ENCODE measurements around the gene RBBP6.

The RBBP6 gene

DNA sequence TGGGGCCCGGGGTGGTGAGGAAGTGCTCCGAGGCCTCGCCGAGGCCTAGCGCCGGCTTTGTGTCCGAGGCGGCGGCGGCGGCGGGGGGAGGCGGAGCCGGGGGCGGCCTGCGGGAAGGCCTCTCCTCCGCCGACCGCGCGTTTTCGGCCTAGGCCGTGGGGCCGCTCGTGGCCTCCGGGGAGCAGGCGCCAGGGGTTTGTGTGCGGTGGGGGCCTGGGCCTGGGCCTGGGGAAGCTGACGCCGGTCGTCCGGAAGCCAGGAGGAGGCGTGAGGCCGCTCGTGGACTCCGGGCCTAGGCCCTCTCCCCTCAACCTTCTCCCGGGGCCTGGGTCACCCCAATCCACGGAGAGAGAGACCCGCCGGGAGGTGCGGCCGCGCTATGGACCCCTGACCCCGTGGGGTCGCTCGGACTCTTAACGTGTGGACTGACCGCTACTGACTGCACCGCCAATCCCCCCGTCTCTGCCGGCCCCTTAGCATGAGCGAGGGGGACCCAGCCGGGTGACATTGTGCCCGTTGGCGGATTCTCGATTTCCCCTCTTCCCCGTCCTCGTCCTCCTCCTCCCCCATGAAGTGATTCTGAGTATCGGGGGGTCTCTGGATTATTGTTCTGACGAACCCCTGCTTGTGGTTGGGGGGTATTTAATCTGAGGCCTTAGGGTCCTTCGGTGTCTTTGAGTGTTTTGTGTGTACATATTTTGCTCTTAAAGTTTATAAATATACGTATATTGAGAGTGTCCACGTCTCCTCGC lies 660 bp downstream of the RBBP6 start:
- Histone ChIP-seq H3K4me3 (ENCODE audit: low read depth, low read length) (peak overlapping the region; percentile 73), H3K4me1 (ENCODE audit: control insufficient read depth, insufficient read depth, low read length) (peaks cover 6% of the 10 kb centered on the region; the same call in 1 of the 2 replicates), H3K27ac (ENCODE audit: low read depth, low read length) (peak overlapping the region; percentile 100), H3K27me3 (ENCODE audit: control insufficient read depth, insufficient read depth, low read length) (no peaks in the 10 kb centered on the region), H3K36me3 (ENCODE audit: control insufficient read depth, insufficient read depth, low read length) (peaks cover 17% of the 10 kb centered on the region; the same call in 1 of the 2 replicates), H3K9me3 (ENCODE audit: control insufficient read depth, insufficient read depth, low read depth, low read length) (no peaks in the 10 kb centered on the region), H3K9ac (ENCODE audit: low read length) (peak overlapping the region; percentile 100)

DNA sequence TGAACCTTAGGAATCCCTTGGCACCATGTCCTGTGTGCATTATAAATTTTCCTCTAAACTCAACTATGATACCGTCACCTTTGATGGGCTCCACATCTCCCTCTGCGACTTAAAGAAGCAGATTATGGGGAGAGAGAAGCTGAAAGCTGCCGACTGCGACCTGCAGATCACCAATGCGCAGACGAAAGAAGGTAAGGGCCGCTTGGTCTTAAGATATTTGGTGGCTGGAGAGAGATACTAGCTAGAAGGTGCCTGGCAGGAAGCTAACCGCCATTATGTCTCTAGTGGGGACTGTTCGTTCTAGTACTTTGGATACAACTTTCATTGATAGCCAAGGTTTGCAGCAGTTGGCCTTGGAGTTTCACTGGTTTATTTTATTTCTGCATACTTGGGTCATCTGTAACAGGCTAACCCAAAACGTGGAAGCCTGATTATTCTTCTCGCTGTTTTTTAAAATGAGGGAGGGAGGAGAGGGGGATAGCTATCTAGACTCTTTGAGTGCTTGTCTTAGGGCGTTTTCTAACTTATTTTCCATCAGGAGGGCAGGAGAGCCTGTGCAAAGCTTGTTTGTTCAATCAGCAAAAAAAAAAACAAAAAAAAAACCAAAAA lies 1.3 kb downstream of the RBBP6 start:
- Histone ChIP-seq H3K27me3 (ENCODE audit: control insufficient read depth, insufficient read depth, low read length) (no peaks in the 10 kb centered on the region), H3K27ac (ENCODE audit: low read depth, low read length) (peak overlapping the region; percentile 100), H3K4me3 (ENCODE audit: low read depth, low read length) (peak overlapping the region; percentile 73), H3K9ac (ENCODE audit: low read length) (peak overlapping the region; percentile 100), H3K4me1 (ENCODE audit: control insufficient read depth, insufficient read depth, low read length) (peaks cover 6% of the 10 kb centered on the region; the same call in 1 of the 2 replicates), H3K9me3 (ENCODE audit: control insufficient read depth, insufficient read depth, low read depth, low read length) (no peaks in the 10 kb centered on the region), H3K36me3 (ENCODE audit: control insufficient read depth, insufficient read depth, low read length) (peaks cover 22% of the 10 kb centered on the region)

DNA sequence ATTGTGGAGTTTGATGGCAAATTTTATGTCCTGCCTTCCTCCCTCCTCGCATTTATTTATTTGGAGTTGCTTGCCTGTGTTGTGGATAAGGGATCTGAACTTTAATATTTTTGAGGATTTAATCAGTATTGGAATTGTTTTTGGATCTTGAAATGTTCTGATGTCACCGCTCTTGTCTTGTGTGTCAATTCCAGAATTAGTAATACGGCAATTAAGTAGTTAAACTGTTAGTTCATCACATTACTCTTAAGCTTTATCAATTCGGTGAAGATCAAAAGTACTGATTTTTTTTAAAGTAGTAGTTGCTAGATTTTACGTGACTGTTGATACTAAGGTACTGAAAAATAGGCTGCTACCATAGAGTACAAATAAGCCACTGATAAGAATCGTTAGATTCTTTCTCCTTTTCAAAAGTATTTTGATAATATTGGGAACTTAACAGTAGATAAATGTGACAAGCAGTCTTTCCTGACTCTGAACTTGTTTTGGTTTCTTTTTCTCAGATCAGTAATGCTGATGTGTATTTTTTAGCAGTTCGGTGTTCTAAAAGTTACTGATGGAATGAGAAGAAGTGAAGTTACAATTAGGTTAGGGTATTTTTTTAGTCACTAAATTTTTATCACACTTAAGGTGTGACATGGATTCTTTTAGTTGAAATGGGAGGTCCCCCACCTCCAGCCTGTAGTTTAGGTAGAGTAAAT lies 2.0 kb downstream of the RBBP6 start:
- H3K9me3 ChIP-seq (ENCODE audit: control insufficient read depth, insufficient read depth, low read depth, low read length), result no peaks in the 10 kb centered on the region
- H3K4me3 ChIP-seq (ENCODE audit: low read depth, low read length), result peak overlapping the region; percentile 73
- H3K4me1 ChIP-seq (ENCODE audit: control insufficient read depth, insufficient read depth, low read length), result peaks cover 6% of the 10 kb centered on the region; the same call in 1 of the 2 replicates
- no peaks in the 10 kb centered on the region for H3K27me3 ChIP-seq (ENCODE audit: control insufficient read depth, insufficient read depth, low read length)
- H3K9ac ChIP-seq (ENCODE audit: low read length), result peak overlapping the region; percentile 100
- H3K27ac ChIP-seq (ENCODE audit: low read depth, low read length), result no peak overlapping the region
- H3K36me3 ChIP-seq (ENCODE audit: control insufficient read depth, insufficient read depth, low read length), result peaks cover 28% of the 10 kb centered on the region

DNA sequence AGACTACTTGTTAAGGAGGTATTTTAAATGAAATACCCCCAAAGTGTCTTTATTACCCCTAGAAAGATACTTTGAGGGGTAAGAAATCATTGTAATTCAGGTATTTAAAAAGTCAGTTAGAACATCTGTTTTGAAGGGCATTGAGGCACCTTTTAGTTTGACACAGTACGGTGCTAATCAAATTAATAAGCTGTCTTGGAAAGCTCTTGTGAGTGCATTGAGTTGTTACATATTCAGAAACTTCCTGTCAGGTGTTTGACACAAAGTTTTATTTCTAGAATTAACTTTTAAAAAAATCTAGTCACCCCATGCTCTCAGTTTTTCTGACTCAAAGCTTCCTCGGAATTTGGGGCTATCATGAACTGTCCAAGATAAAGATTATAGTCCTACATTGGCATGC lies 4.6 kb downstream of the RBBP6 start:
- no peak overlapping the region for H3K9ac ChIP-seq (ENCODE audit: low read length)
- no peak overlapping the region for H3K27ac ChIP-seq (ENCODE audit: low read depth, low read length)
- peaks cover 6% of the 10 kb centered on the region; the same call in 1 of the 2 replicates for H3K4me1 ChIP-seq (ENCODE audit: control insufficient read depth, insufficient read depth, low read length)
- H3K4me3 ChIP-seq (ENCODE audit: low read depth, low read length), result peak overlapping the region; percentile 73; the same call in 1 of the 2 replicates
- H3K9me3 ChIP-seq (ENCODE audit: control insufficient read depth, insufficient read depth, low read depth, low read length), result no peaks in the 10 kb centered on the region
- no peaks in the 10 kb centered on the region for H3K27me3 ChIP-seq (ENCODE audit: control insufficient read depth, insufficient read depth, low read length)
- H3K36me3 ChIP-seq (ENCODE audit: control insufficient read depth, insufficient read depth, low read length), result peaks cover 51% of the 10 kb centered on the region

DNA sequence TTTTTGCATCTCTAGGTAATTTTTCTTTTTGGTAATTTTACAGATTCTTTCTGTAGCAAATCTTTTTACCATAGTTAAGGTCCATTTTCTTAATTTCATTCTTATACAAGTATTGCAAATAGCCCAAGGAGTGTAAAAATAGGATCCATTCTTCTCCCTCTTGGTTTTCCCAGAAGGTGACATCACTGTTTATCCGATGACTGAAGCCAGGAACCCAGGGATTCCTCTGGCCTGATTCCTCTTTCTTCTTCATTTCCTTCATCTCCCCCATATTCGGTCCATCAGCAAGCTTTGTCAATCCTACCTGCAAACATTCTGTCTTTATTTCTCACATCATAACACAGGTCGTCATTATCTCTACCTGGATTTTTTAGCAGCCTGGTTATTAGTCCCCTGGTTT lies 5.3 kb downstream of the RBBP6 start:
- no peak overlapping the region for H3K27ac ChIP-seq (ENCODE audit: low read depth, low read length)
- no peaks in the 10 kb centered on the region for H3K9me3 ChIP-seq (ENCODE audit: control insufficient read depth, insufficient read depth, low read depth, low read length)
- H3K9ac ChIP-seq (ENCODE audit: low read length), result no peak overlapping the region
- no peaks in the 10 kb centered on the region for H3K27me3 ChIP-seq (ENCODE audit: control insufficient read depth, insufficient read depth, low read length)
- no peak overlapping the region for H3K4me3 ChIP-seq (ENCODE audit: low read depth, low read length)
- H3K36me3 ChIP-seq (ENCODE audit: control insufficient read depth, insufficient read depth, low read length), result peaks cover 58% of the 10 kb centered on the region
- peaks cover 6% of the 10 kb centered on the region; the same call in 1 of the 2 replicates for H3K4me1 ChIP-seq (ENCODE audit: control insufficient read depth, insufficient read depth, low read length)

DNA sequence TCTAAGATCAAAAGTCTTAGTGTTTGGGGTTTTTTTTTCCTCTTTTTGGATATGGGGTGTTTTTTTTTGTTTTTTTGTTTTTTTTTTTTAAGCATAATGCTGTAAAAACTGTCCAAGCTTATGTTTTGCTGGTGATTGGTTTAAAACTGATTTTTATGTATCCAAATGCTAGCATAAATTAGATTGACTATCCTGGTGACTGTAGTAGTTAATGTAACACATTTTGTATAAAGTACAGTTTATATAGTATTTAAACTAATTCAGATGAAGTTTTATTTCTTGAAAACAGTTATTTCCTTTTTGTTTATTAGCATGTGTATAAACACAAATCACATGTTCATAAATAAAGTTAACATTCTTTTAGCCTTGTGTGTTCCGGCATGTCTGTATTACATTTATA lies 10.9 kb downstream of the RBBP6 start:
- no peak overlapping the region for H3K27ac ChIP-seq (ENCODE audit: low read depth, low read length)
- peaks cover 75% of the 10 kb centered on the region for H3K36me3 ChIP-seq (ENCODE audit: control insufficient read depth, insufficient read depth, low read length)
- H3K9ac ChIP-seq (ENCODE audit: low read length), result no peak overlapping the region
- no peaks in the 10 kb centered on the region for H3K4me1 ChIP-seq (ENCODE audit: control insufficient read depth, insufficient read depth, low read length)
- H3K4me3 ChIP-seq (ENCODE audit: low read depth, low read length), result no peak overlapping the region
- H3K9me3 ChIP-seq (ENCODE audit: control insufficient read depth, insufficient read depth, low read depth, low read length), result no peaks in the 10 kb centered on the region
- no peaks in the 10 kb centered on the region for H3K27me3 ChIP-seq (ENCODE audit: control insufficient read depth, insufficient read depth, low read length)

DNA sequence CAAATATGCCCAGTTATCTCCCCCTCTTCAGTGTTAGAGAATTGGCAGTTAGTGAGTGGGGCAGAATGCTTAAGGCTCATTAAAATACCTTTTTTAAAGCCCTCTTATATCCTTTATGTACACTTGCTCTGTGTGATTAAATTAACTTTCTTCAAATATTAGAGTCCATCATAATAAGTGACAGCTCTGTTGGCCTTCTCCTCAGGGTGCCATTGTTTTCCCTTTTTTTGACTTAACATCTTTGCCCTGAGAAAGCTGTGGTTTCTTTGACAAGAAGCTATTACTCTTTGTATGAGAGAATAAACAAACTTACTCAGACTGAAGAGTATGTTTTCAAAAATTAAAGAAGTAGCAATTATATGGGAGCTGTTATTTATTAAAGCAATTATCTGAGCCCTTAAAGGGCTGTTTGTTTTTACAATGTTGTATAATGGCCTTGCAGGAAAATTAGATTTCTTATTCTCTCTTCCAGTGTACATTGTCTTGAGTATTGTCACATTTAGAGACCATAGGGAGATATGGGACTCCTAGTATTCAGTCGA lies 13.4 kb downstream of the RBBP6 start:
- Histone ChIP-seq H3K27me3 (ENCODE audit: control insufficient read depth, insufficient read depth, low read length) (no peaks in the 10 kb centered on the region), H3K4me3 (ENCODE audit: low read depth, low read length) (no peak overlapping the region), H3K27ac (ENCODE audit: low read depth, low read length) (no peak overlapping the region), H3K36me3 (ENCODE audit: control insufficient read depth, insufficient read depth, low read length) (peaks cover 78% of the 10 kb centered on the region), H3K4me1 (ENCODE audit: control insufficient read depth, insufficient read depth, low read length) (no peaks in the 10 kb centered on the region), H3K9me3 (ENCODE audit: control insufficient read depth, insufficient read depth, low read depth, low read length) (no peaks in the 10 kb centered on the region), H3K9ac (ENCODE audit: low read length) (no peak overlapping the region)

DNA sequence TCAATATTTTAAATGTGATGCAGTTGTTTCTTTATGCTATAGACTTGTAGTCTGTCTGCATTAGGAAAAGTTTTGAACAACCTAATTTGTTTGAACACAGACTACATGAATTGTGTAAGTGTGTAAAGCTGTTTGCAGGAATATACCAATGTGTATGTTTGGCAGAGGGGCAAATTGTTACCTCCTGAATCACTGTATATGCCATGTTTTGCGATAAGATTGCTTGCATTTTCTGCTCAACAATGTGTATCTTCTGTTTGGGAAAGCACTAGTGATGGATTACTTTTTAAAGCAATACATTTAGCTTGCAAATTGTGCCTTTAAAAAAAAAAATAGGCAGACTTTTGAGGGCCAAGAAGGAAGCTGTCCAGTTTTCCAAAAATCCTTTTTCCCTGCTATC lies 14.6 kb downstream of the RBBP6 start:
- peaks cover 78% of the 10 kb centered on the region for H3K36me3 ChIP-seq (ENCODE audit: control insufficient read depth, insufficient read depth, low read length)
- H3K27me3 ChIP-seq (ENCODE audit: control insufficient read depth, insufficient read depth, low read length), result no peaks in the 10 kb centered on the region
- H3K4me3 ChIP-seq (ENCODE audit: low read depth, low read length), result no peak overlapping the region

DNA sequence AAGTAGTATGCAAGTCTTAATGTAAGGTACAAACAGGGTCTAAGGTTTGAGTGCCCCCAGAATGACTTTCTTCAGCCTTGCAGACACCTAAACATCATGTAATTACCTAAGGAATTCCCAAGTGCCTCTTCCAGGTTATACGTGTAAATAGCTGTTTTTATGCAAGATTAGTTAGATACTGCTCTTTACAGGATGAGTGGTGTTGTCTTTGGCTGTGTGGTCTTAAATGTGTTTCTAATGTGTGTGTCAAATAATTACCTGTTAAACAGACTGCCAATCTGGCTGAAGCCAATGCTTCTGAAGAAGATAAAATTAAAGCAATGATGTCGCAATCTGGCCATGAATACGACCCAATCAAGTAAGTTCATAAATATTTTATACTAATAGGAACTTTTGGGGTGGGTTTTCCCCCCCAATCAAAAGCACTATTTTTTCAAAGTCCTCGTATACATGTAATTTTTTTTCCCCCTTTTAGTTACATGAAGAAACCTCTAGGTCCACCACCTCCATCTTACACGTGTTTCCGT lies 16.0 kb downstream of the RBBP6 start:
- no peaks in the 10 kb centered on the region for H3K27me3 ChIP-seq (ENCODE audit: control insufficient read depth, insufficient read depth, low read length)
- no peak overlapping the region for H3K27ac ChIP-seq (ENCODE audit: low read depth, low read length)
- no peak overlapping the region for H3K4me3 ChIP-seq (ENCODE audit: low read depth, low read length)
- H3K36me3 ChIP-seq (ENCODE audit: control insufficient read depth, insufficient read depth, low read length), result peaks cover 81% of the 10 kb centered on the region
- H3K9ac ChIP-seq (ENCODE audit: low read length), result no peak overlapping the region
- H3K4me1 ChIP-seq (ENCODE audit: control insufficient read depth, insufficient read depth, low read length), result no peaks in the 10 kb centered on the region
- H3K9me3 ChIP-seq (ENCODE audit: control insufficient read depth, insufficient read depth, low read depth, low read length), result no peaks in the 10 kb centered on the region

More for the DNA sequence above, 14.6 kb downstream of the RBBP6 start:
- H3K9ac ChIP-seq (ENCODE audit: low read length), result no peak overlapping the region
- no peaks in the 10 kb centered on the region for H3K4me1 ChIP-seq (ENCODE audit: control insufficient read depth, insufficient read depth, low read length)
- no peaks in the 10 kb centered on the region for H3K9me3 ChIP-seq (ENCODE audit: control insufficient read depth, insufficient read depth, low read depth, low read length)
- no peak overlapping the region for H3K27ac ChIP-seq (ENCODE audit: low read depth, low read length)

DNA sequence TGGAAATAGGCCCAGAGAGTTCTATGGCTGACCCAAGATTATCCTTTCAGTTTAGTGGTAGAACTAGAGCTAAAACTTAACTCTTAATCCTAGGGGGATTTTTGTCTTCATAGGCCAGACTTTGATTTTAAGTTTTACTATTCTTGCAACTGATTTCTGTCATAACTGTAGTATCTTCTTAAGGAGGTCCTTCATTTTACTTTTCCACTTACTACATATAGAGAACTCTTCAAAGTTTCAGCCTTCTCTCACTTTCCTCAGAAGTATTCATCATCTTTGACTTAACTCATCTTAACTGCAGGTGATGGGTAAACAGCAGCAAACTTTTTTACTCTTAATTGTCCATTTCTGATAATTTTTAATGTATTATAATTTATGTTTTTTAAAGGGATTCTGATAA lies 23.4 kb downstream of the RBBP6 start:
- H3K27me3 ChIP-seq (ENCODE audit: control insufficient read depth, insufficient read depth, low read length), result no peaks in the 10 kb centered on the region

More for the DNA sequence above, 23.4 kb downstream of the RBBP6 start:
- no peak overlapping the region for H3K9ac ChIP-seq (ENCODE audit: low read length)
- no peak overlapping the region for H3K27ac ChIP-seq (ENCODE audit: low read depth, low read length)
- no peak overlapping the region for H3K4me3 ChIP-seq (ENCODE audit: low read depth, low read length)
- no peaks in the 10 kb centered on the region for H3K4me1 ChIP-seq (ENCODE audit: control insufficient read depth, insufficient read depth, low read length)
- H3K9me3 ChIP-seq (ENCODE audit: control insufficient read depth, insufficient read depth, low read depth, low read length), result no peaks in the 10 kb centered on the region
- H3K36me3 ChIP-seq (ENCODE audit: control insufficient read depth, insufficient read depth, low read length), result peaks cover 99% of the 10 kb centered on the region
